IMR-90 (cell line): ENCODE results near the gene ANTXR2. TPM values are rescaled to one million over a fixed set of nuclear protein-coding genes. Genes with fewer than 3 reads are reported as not detected.

Experiments
- ATAC-seq: fragments of 200-7000 bp; cut with Tn5 transposase; 2 replicates; pipeline ENCODE4 v1.9.1; 2020; ENCODE audit warnings: low read depth, mild to moderate bottlenecking, moderate library complexity
- BruUV-seq: library from RNA; stranded (reverse); fragments of 400-500 nt; replicated peaks from 2 replicates; lab custom pipeline; 2021; lab: Mats Ljungman, UMichigan
- CTCF ChIA-PET: fragments of 300-600 bp; formaldehyde crosslinking; extraction: SDS; loops from one replicate; lab custom pipeline; 2021; ENCODE audit warnings: antibody characterized with exemption; lab: Yijun Ruan, JAX
- POLR2A ChIA-PET: fragments of 300-600 bp; sonication (Branson Sonifier 250); formaldehyde crosslinking; loops from one replicate; lab custom pipeline; 2022; ENCODE audit warnings: antibody characterized with exemption; ENCODE audit not compliant: unreplicated experiment; lab: Charles Lee
- DNase-seq: peaks from one replicate; pipeline ENCODE4 v3.0.0; 2013
- H2AFZ ChIP-seq: replicated peaks from 2 replicates; pipeline ENCODE3; 2013; ENCODE audit warnings: low read length, mild to moderate bottlenecking; ENCODE audit not compliant: poor library complexity
- H2AK5ac ChIP-seq: 2 replicates; pipeline ENCODE4 v1.6.1; 2013; ENCODE audit warnings: low read depth, low read length, inconsistent platforms
- H2AK9ac ChIP-seq: replicated peaks from 2 replicates; pipeline ENCODE3; 2013; ENCODE audit warnings: mild to moderate bottlenecking, low read depth, low read length, moderate library complexity; ENCODE audit not compliant: poor library complexity
- H2BK120ac ChIP-seq: 2 replicates; pipeline ENCODE4 v1.6.1; 2013; ENCODE audit warnings: low read depth, low read length, inconsistent platforms
- H2BK15ac ChIP-seq: 3 replicates; pipeline ENCODE4 v1.6.1; 2013; ENCODE audit warnings: low read depth, low read length, inconsistent platforms
- H2BK20ac ChIP-seq: 2 replicates; pipeline ENCODE4 v1.6.1; 2013; ENCODE audit warnings: low read depth, mild to moderate bottlenecking, inconsistent platforms, low read length, moderate library complexity
- H2BK5ac ChIP-seq: 2 replicates; pipeline ENCODE4 v1.6.1; 2013; ENCODE audit warnings: mild to moderate bottlenecking, low read depth, low read length, inconsistent platforms; ENCODE audit not compliant: poor library complexity, severe bottlenecking
- H3K14ac ChIP-seq: replicated peaks from 2 replicates; pipeline ENCODE4 v1.6.1; 2013; ENCODE audit warnings: low read depth, low read length, inconsistent platforms
- H3K18ac ChIP-seq: 2 replicates; pipeline ENCODE4 v1.6.1; 2013; ENCODE audit warnings: low read depth, low read length, control low read depth
- H3K23ac ChIP-seq: 2 replicates; pipeline ENCODE4 v1.6.1; 2013; ENCODE audit warnings: low read depth, low read length, inconsistent platforms
- H3K27ac ChIP-seq: 2 replicates; pipeline ENCODE4 v1.5.1; 2013; ENCODE audit warnings: mild to moderate bottlenecking, control low read depth, low read length; ENCODE audit not compliant: insufficient read depth
- H3K27me3 ChIP-seq: 2 replicates; pipeline ENCODE4 v1.6.1; 2013; ENCODE audit warnings: low read length; ENCODE audit not compliant: control insufficient read depth, insufficient read depth
- H3K36me3 ChIP-seq: 2 replicates; pipeline ENCODE4 v1.6.1; 2013; ENCODE audit warnings: low read length, mixed read lengths; ENCODE audit not compliant: control insufficient read depth, insufficient read depth
- H3K4ac ChIP-seq: 2 replicates; pipeline ENCODE4 v1.6.1; 2013; ENCODE audit warnings: low read depth, low read length, inconsistent platforms
- H3K4me1 ChIP-seq: 2 replicates; pipeline ENCODE4 v1.6.1; 2013; ENCODE audit warnings: low read length, mixed read lengths; ENCODE audit not compliant: control insufficient read depth, insufficient read depth
- H3K4me2 ChIP-seq: 2 replicates; pipeline ENCODE4 v1.6.1; 2013; ENCODE audit warnings: low read depth, mild to moderate bottlenecking, control low read depth, low read length, moderate library complexity
- H3K4me3 ChIP-seq: 2 replicates; pipeline ENCODE4 v1.5.1; 2013; ENCODE audit warnings: low read depth, mild to moderate bottlenecking, control low read depth, low read length, moderate library complexity; ENCODE audit not compliant: insufficient read depth
- H3K56ac ChIP-seq: 2 replicates; pipeline ENCODE4 v1.6.1; 2013; ENCODE audit warnings: low read length, inconsistent platforms; ENCODE audit not compliant: insufficient read depth; ENCODE audit errors: extremely low read depth
- H3K79me1 ChIP-seq, 2 experiments: 2 replicates each; pipeline ENCODE4 v1.6.1; 2013; ENCODE audit warnings: low read length in 2 of 2, inconsistent platforms in 1 of 2, low read depth in 1 of 2
- H3K9ac ChIP-seq: 2 replicates; pipeline ENCODE4 v1.6.1; 2013; ENCODE audit warnings: low read depth, low read length, control low read depth
- H3K9me1 ChIP-seq: 2 replicates; pipeline ENCODE4 v1.6.1; 2013; ENCODE audit warnings: low read length, inconsistent platforms; ENCODE audit not compliant: insufficient read depth
- H3K9me3 ChIP-seq: 2 replicates; pipeline ENCODE4 v1.6.1; 2013; ENCODE audit warnings: low read length; ENCODE audit not compliant: control insufficient read depth, insufficient read depth
- H4K20me1 ChIP-seq: 2 replicates; pipeline ENCODE4 v1.6.1; 2013; ENCODE audit warnings: low read length, inconsistent platforms; ENCODE audit not compliant: insufficient read depth
- H4K5ac ChIP-seq: 2 replicates; pipeline ENCODE4 v1.6.1; 2013; ENCODE audit warnings: mild to moderate bottlenecking, low read depth, low read length, control low read depth
- H4K8ac ChIP-seq, 2 experiments: 2 replicates each; pipeline ENCODE4 v1.6.1; 2013; ENCODE audit warnings: low read depth in 2 of 2, low read length in 2 of 2, control low read depth in 1 of 2, inconsistent platforms in 1 of 2
- H4K91ac ChIP-seq: 2 replicates; pipeline ENCODE4 v1.6.1; 2013; ENCODE audit warnings: low read depth, low read length, inconsistent platforms; ENCODE audit not compliant: insufficient read depth
- CEBPB ChIP-seq: IDR thresholded peaks from 2 replicates; pipeline ENCODE4 v1.6.1; 2012; ENCODE audit warnings: low read depth, low read length, improper control_type of control experiment
- MAZ ChIP-seq: IDR thresholded peaks from 2 replicates; pipeline ENCODE4 v1.6.1; 2012; ENCODE audit warnings: low read depth, mild to moderate bottlenecking, low read length, improper control_type of control experiment, moderate library complexity, borderline replicate concordance
- NFE2L2 ChIP-seq: fragments of 150-350 bp; IDR thresholded peaks from 2 replicates; pipeline ENCODE4 v1.6.1; 2016; ENCODE audit warnings: low read depth, mild to moderate bottlenecking, low read length
- RFX5 ChIP-seq: IDR thresholded peaks from 2 replicates; pipeline ENCODE4 v1.8.0; 2012; ENCODE audit warnings: low read depth, mild to moderate bottlenecking, low read length, moderate library complexity
- dilution Hi-C: fragments of 300-500 bp; cut with HindIII; formaldehyde crosslinking; loops from one replicate; pipeline ENCODE4 v1.14.3; 2018; ENCODE audit warnings: low sequenced_read_pairs; ENCODE audit not compliant: unreplicated experiment
- in situ Hi-C: fragments of 300-500 bp; cut with MboI; formaldehyde crosslinking; loops from 3 replicates; pipeline ENCODE4 v1.14.3; 2019; ENCODE audit warnings: low sequenced_read_pairs, inconsistent platforms, mixed read lengths
- intact Hi-C: fragments of 100-400 bp; cut with micrococcal nuclease; formaldehyde crosslinking; loops from 2 replicates; pipeline ENCODE4 v1.10.0; 2022
- polyA plus RNA-seq, 3 experiments: library from polyadenylated mRNA; depleted of rRNA; stranded (reverse); fragments of >200 nt; gene quantifications; 2 replicates each; pipeline ENCODE4 v1.2.3, GENCODE V29; 2012; ENCODE audit warnings: low replicate concordance in 1 of 3
- total RNA-seq: library from RNA; depleted of rRNA; stranded (reverse); fragments of >200 nt; gene quantifications from 2 replicates; pipeline ENCODE4 v1.2.3, GENCODE V29; 2012

ANTXR2 gene
- total and polyA plus RNA-seq, 2 of the 4 experiments (the other 2 are of a cell fraction), result 46.8 to 88.5 TPM

DNA sequence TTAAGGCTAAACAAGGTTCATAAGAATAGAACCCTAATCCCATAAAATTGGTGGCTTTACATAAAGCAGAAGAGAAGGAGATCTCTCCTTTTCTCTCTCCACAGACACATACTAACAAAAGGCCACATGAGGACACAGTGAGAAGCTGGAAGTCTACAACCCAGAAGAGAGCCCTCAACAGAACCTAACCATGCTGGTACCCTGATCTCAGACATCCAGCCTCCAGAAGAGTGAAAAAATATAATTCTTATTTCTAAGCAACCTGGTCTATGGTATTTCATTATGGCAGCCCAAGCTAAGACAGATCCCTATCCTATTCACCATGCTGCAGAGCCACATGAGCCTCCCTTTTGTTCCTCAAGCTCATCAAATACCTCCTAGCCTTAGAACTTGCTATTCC, 195.5 kb downstream of the ANTXR2 start:
- Histone ChIP-seq H2BK120ac (no peak overlapping the region), H4K8ac (no peak overlapping the region), H3K4me2 (no peak overlapping the region), H3K27me3 (no peaks in the 10 kb centered on the region; the same call in 1 of the 2 replicates), H3K4ac (no peak overlapping the region), H3K27ac (no peak overlapping the region), H4K20me1 (no peaks in the 10 kb centered on the region), H3K14ac (no peak overlapping the region), H3K9me1 (no peaks in the 10 kb centered on the region), H3K56ac (no peak overlapping the region), H2BK15ac (no peak overlapping the region), H2BK20ac (no peak overlapping the region), H3K79me1 (no peaks in the 10 kb centered on the region), H3K4me1 (no peaks in the 10 kb centered on the region), H3K4me3 (no peak overlapping the region), H3K9me3 (no peaks in the 10 kb centered on the region), H2BK5ac (no peak overlapping the region), H3K18ac (no peak overlapping the region), H4K91ac (no peak overlapping the region), H2AK5ac (no peak overlapping the region), H3K36me3 (no peaks in the 10 kb centered on the region), H4K5ac (no peak overlapping the region), H2AK9ac (no peak overlapping the region), H3K23ac (no peak overlapping the region), H2AFZ (no peak overlapping the region), H3K9ac (no peak overlapping the region)
- no peak for TF ChIP-seq NFE2L2
- TF ChIP-seq CEBPB, result no peak
- no peak for TF ChIP-seq RFX5
- no peak for TF ChIP-seq MAZ
- DNase-seq (no peak), ATAC-seq (no peak)
- ChIA-PET CTCF (no interaction called here), POLR2A (no interaction called here)
- in situ Hi-C loops (no loop called here), intact Hi-C loops (no loop called here), dilution Hi-C loops (no loop called here)
- no TSS peak for BruUV-seq
